Lower leg skin (tissue), 3 donors: ENCODE results near the gene MAP1S.

Source experiments
- POLR2A ChIP-seq, 2 donors: fragments of 450-650 bp; IDR thresholded peaks; one replicate each; pipeline ENCODE4 v1.6.1; 2016 to 2017; ENCODE audit warnings: antibody characterized with exemption in 2 of 2, mild to moderate bottlenecking in 1 of 2, moderate library complexity in 1 of 2
- TF ChIP-seq, protein P1 (sequence below), 3 donors: fragments of 450-650 bp; IDR thresholded peaks; one replicate each; pipeline ENCODE4 v1.5.1; 2016; ENCODE audit warnings: antibody characterized with exemption in 3 of 3, mild to moderate bottlenecking in 3 of 3, moderate library complexity in 2 of 3

DNA sequence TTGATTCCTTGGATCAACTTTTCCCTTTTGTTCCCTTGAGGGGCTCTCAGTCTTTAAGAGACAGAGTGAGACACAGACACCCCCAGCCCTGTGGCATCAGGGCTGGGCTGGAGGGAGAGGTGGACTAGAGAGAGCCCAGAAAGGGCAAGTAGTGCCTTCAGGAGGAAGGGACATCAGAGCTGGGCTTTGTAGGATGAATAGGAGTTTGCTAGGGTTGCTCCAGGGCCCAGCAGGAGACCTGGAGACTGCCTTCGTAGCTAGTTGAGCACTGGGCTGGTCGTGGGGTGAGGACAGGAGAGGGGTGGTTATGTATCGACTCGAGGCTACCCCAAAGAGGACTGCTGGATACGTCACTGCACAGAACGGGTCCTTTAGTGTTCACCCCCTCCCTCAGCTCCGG is 5.4 kb downstream of the MAP1S start:
- no peak for TF ChIP-seq POLR2A (IDR thresholded peaks at IDR 0.05)
- TF ChIP-seq, protein P1, sequence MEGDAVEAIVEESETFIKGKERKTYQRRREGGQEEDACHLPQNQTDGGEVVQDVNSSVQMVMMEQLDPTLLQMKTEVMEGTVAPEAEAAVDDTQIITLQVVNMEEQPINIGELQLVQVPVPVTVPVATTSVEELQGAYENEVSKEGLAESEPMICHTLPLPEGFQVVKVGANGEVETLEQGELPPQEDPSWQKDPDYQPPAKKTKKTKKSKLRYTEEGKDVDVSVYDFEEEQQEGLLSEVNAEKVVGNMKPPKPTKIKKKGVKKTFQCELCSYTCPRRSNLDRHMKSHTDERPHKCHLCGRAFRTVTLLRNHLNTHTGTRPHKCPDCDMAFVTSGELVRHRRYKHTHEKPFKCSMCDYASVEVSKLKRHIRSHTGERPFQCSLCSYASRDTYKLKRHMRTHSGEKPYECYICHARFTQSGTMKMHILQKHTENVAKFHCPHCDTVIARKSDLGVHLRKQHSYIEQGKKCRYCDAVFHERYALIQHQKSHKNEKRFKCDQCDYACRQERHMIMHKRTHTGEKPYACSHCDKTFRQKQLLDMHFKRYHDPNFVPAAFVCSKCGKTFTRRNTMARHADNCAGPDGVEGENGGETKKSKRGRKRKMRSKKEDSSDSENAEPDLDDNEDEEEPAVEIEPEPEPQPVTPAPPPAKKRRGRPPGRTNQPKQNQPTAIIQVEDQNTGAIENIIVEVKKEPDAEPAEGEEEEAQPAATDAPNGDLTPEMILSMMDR (IDR thresholded peaks at IDR 0.05) = no peak
